AG09309 (cell line): ENCODE data around the gene MCRIP2.

Experiments used
- DNase-seq: peaks from one replicate; pipeline ENCODE4 v3.0.0-alpha.2; 2010; ENCODE audit warnings: low read depth
- H3K4me3 ChIP-seq: 2 replicates; pipeline ENCODE4 v1.5.1; 2011; ENCODE audit warnings: mild to moderate bottlenecking, low read depth, low read length, moderate library complexity; ENCODE audit not compliant: control insufficient read depth
- TF ChIP-seq, protein P1 (sequence below): IDR thresholded peaks from 2 replicates; pipeline ENCODE4 v1.5.1; 2011; ENCODE audit warnings: mild to moderate bottlenecking, low read depth, low read length, inconsistent platforms; ENCODE audit not compliant: insufficient read depth, control insufficient read depth; ENCODE audit errors: missing control alignments

The MCRIP2 gene

DNA sequence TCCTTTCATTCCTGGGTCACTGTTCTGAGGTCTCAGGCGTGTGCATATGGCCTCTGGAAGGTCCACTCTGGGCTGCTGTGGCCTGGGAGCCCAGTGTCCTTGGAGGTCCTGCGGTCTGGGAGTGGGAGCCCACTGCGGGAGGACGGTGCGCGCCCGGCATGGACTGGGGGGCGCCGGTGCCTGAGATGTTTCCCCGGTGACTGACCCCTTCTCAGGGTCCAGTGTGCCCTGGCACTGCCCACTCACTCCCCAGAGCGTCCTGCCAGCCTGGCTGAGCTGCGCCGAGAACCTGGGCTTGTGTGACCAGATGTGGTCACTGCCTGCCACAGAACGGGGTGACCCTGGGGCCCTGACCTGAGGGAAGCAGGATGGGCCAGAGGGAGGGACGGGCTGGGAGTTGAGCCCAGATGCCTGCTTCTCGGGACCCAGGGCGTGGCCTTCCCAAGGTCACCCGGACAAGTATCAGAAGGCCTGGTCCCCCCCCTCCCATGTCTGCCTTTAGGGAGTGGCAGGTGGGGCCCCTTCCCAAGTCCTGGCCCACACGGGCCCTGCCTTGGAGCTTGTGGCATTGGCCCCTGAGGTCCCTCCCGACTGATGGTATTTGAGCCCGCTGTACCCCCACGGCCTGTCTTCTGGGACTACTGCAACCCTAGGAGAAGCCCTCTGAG lies 32.7 kb downstream of the MCRIP2 start:
- TF ChIP-seq, protein P1, sequence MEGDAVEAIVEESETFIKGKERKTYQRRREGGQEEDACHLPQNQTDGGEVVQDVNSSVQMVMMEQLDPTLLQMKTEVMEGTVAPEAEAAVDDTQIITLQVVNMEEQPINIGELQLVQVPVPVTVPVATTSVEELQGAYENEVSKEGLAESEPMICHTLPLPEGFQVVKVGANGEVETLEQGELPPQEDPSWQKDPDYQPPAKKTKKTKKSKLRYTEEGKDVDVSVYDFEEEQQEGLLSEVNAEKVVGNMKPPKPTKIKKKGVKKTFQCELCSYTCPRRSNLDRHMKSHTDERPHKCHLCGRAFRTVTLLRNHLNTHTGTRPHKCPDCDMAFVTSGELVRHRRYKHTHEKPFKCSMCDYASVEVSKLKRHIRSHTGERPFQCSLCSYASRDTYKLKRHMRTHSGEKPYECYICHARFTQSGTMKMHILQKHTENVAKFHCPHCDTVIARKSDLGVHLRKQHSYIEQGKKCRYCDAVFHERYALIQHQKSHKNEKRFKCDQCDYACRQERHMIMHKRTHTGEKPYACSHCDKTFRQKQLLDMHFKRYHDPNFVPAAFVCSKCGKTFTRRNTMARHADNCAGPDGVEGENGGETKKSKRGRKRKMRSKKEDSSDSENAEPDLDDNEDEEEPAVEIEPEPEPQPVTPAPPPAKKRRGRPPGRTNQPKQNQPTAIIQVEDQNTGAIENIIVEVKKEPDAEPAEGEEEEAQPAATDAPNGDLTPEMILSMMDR: no peak
- H3K4me3 ChIP-seq: no peak overlapping the region
- DNase-seq: no peak

DNA sequence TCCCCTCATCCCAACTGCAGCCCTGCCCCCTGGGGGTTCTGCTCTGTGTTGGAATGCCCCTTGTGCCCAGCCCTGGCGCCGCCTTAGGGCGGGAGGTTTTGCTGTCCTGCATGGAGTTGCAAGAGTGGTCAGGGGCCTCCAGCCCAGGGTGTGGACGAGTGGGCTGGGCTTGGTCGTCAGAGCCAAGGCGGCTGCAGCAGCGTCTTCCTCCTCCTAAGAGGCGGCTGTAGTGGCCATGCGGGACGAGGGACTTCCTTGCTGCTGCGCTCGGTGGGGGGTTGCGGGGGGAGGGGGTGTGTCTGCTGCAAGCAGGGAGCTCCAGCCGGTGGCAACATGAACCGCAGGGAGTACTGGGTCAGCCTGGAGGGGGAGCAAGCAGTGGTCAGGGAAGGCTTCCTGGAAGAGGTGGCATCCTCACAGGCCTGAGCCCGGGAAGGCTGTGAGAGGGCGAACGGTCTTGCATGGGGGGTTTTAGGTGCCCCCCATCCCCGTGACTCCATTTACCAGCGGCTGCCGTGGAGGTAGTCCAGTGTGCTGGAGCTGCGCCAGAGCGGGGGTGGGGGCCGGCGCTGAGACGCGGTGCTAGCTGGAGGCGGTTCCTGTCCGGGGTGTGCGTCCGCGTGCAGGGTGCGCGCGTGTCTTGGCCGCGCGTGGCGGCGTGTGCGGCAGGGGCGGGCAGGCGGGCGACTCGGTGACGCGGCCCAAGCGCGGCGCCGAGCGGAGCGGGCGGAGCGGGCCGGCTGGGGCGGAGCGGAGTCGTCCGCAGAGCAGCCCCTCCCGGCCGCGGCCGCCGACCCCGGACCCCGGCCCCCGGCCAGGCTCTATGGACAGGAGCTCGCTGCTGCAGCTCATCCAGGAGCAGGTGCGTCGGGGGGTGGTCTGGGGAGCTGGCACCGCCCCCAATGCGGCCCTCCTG lies 33.6 kb downstream of the MCRIP2 start, which contains the start of gene RHBDL1:
RHBDL1 (plus strand) TSS at position 704 of the 916 bp plus-strand sequence; CDS start at position 824, 120 bp downstream.
- H3K4me3 ChIP-seq: peak within 1 kb of the TSS; percentile 39
- DNase-seq: no peak

DNA sequence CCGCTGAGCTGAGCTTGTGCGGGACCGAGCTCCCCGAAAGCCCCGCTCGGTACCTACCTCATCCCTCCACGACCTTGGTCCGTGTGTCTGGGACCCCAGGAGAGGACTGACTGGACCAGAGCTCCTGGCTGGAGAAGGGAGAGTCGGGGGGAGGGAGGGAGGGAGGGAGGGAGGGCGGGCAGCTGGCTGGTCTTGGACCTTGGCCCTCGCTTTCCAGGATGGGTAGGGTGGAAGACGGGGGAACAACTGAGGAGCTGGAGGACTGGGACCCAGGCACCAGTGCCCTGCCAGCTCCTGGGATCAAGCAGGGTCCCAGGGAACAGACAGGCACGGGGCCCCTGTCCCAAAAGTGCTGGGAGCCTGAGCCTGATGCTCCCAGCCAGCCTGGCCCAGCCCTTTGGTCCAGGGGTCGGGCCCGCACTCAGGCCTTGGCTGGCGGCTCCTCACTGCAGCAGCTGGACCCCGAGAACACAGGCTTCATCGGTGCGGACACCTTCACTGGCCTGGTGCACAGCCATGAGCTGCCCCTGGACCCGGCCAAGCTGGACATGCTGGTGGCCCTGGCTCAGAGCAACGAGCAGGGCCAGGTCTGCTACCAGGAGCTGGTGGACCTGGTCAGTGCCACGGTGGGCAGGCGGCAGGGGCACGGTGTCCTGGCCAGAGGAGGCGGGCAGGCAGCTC lies 34.4 kb downstream of the MCRIP2 start:
- DNase-seq: no peak
- TF ChIP-seq, protein P1: no peak
- peak overlapping the region; percentile 39 for H3K4me3 ChIP-seq

More for the DNA sequence above, 33.6 kb downstream of the MCRIP2 start, which contains the start of gene RHBDL1:
- TF ChIP-seq, protein P1: peak; percentile 9

DNA sequence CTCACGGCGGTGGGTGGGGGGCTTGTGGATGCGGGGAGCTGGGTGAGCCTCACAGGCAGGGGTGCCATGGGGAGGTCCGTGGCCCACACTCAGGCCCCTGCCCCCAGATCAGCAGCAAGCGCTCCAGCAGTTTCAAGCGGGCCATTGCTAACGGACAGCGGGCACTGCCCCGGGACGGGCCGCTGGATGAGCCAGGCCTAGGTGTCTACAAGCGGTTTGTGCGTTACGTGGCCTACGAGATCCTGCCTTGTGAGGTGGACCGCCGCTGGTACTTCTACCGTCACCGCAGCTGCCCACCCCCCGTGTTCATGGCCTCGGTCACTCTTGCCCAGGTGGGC lies 34.9 kb downstream of the MCRIP2 start:
- TF ChIP-seq, protein P1: no peak
- no peak overlapping the region for H3K4me3 ChIP-seq
- no peak for DNase-seq

DNA sequence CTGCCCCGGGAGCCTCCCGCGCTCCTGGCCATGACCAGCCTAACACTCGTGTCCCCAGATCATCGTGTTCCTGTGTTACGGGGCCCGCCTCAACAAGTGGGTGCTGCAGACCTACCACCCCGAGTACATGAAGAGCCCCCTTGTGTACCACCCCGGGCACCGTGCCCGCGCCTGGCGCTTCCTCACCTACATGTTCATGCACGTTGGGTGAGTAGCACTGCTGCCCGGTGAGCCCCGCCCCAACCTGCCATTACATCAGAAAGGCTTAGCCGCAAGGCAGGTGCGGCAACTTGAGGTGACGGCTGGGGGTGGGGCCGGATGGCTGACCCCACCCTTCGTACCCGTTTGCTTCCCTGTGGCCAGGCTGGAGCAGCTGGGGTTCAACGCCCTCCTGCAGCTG lies 35.3 kb downstream of the MCRIP2 start:
- H3K4me3 ChIP-seq: no peak overlapping the region
- DNase-seq: no peak
- TF ChIP-seq, protein P1: no peak
